NB4 (cell line): ENCODE data around the gene KXD1.

Source experiments
- CTCF ChIP-seq: IDR thresholded peaks from one replicate; pipeline ENCODE4 v1.5.1; 2012; ENCODE audit warnings: low read depth, low read length
- MAX ChIP-seq: IDR thresholded peaks from 2 replicates; pipeline ENCODE4 v1.6.1; 2011; ENCODE audit warnings: low read depth, low read length
- MYC ChIP-seq: IDR thresholded peaks from 2 replicates; pipeline ENCODE4 v1.6.1; 2011; ENCODE audit warnings: low read depth, low read length
- POLR2A ChIP-seq: IDR thresholded peaks from 2 replicates; pipeline ENCODE4 v1.6.1; 2011; ENCODE audit warnings: mild to moderate bottlenecking; ENCODE audit not compliant: insufficient read length; ENCODE audit errors: extremely low read depth

- TF ChIP-seq CTCF, result no peak
- no peak for TF ChIP-seq MAX
- no peak for TF ChIP-seq POLR2A
- TF ChIP-seq MYC, result no peak
These were observed 35.9 kb downstream of the KXD1 start for GRCh38 chr19:18593367-18594095.
